HepG2 (cell line): ENCODE measurements around the gene MAP2K2.

Experiments used
- CTCF ChIP-seq: sonication (generic); formaldehyde crosslinking; IDR thresholded peaks from 2 replicates; pipeline ENCODE4 v1.5.0; 2020; ENCODE audit warnings: mild to moderate bottlenecking, missing genetic modification reagents, moderate library complexity
- FOXM1 ChIP-seq: sonication (generic); formaldehyde crosslinking; IDR thresholded peaks from 2 replicates; pipeline ENCODE4 v1.5.0; 2020; ENCODE audit warnings: missing genetic modification reagents
- MEF2D ChIP-seq: sonication (generic); formaldehyde crosslinking; IDR thresholded peaks from 2 replicates; pipeline ENCODE4 v1.5.1; 2020; ENCODE audit warnings: mild to moderate bottlenecking, missing genetic modification reagents
- MXI1 ChIP-seq: IDR thresholded peaks from 3 replicates; pipeline ENCODE4 v1.6.1; 2012; ENCODE audit warnings: low read depth, low read length, inconsistent platforms, borderline replicate concordance
- MYNN ChIP-seq: sonication (generic); formaldehyde crosslinking; IDR thresholded peaks from 2 replicates; pipeline ENCODE4 v1.4.0; 2020; ENCODE audit warnings: mild to moderate bottlenecking, low read depth, missing genetic modification reagents
- POLR2A ChIP-seq, 2 experiments: IDR thresholded peaks; 2 replicates each; pipeline ENCODE4 v1.6.1; 2011; ENCODE audit warnings: low read depth in 2 of 2, low read length in 2 of 2, mild to moderate bottlenecking in 1 of 2, moderate library complexity in 1 of 2; ENCODE audit not compliant: insufficient read depth in 1 of 2
- POLR2AphosphoS5 ChIP-seq: IDR thresholded peaks from 2 replicates; pipeline ENCODE4 v1.6.1; 2012; ENCODE audit warnings: low read depth, low read length
- RERE ChIP-seq: IDR thresholded peaks from 2 replicates; pipeline ENCODE4 v1.6.1; 2016; ENCODE audit warnings: low read depth, missing genetic modification reagents, missing compliant biosample characterization
- TAF1 ChIP-seq: sonication (generic); formaldehyde crosslinking; IDR thresholded peaks from 2 replicates; pipeline ENCODE4 v1.4.0; 2020; ENCODE audit warnings: missing genetic modification reagents
- TCF7L2 ChIP-seq: IDR thresholded peaks from 2 replicates; pipeline ENCODE4 v1.6.1; 2011; ENCODE audit warnings: mild to moderate bottlenecking, low read depth, low read length, moderate library complexity
- ZNF772 ChIP-seq: sonication (generic); formaldehyde crosslinking; IDR thresholded peaks from 2 replicates; pipeline ENCODE4 v1.5.0; 2020; ENCODE audit warnings: mild to moderate bottlenecking, missing genetic modification reagents
- ZNF790 ChIP-seq: sonication (generic); formaldehyde crosslinking; IDR thresholded peaks from 2 replicates; pipeline ENCODE4 v1.8.0; 2022; ENCODE audit warnings: missing genetic modification reagents, mild to moderate bottlenecking, borderline replicate concordance
- TF ChIP-seq, protein P1 (sequence below): sonication (generic); formaldehyde crosslinking; IDR thresholded peaks from 2 replicates; pipeline ENCODE4 v1.5.0; 2020; ENCODE audit warnings: missing genetic modification reagents

- TF ChIP-seq FOXM1 (no peak), TAF1 (CRISPR knock-in tag) (no peak), ZNF790 (CRISPR knock-in tag) (no peak), CTCF (CRISPR knock-in tag) (no peak), MYNN (CRISPR knock-in tag) (no peak), RERE (CRISPR knock-in tag) (no peak), POLR2AphosphoS5 (no peak), TCF7L2 (no peak), MEF2D (CRISPR knock-in tag) (no peak), ZNF772 (CRISPR knock-in tag) (no peak), POLR2A (IDR thresholded peaks at IDR 0.05; ENCODE audit: insufficient read depth in 1 of 2, low read depth in 2 of 2, low read length in 2 of 2) (no peak), MXI1 (no peak)
- TF ChIP-seq, protein P1, sequence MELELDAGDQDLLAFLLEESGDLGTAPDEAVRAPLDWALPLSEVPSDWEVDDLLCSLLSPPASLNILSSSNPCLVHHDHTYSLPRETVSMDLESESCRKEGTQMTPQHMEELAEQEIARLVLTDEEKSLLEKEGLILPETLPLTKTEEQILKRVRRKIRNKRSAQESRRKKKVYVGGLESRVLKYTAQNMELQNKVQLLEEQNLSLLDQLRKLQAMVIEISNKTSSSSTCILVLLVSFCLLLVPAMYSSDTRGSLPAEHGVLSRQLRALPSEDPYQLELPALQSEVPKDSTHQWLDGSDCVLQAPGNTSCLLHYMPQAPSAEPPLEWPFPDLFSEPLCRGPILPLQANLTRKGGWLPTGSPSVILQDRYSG (CRISPR knock-in tag) = no peak
These were observed 20.9 kb downstream of the MAP2K2 start for GRCh38 chr19:4103080-4103433.
